Measurements from ENCODE around the gene RAPGEF4.

DNA sequence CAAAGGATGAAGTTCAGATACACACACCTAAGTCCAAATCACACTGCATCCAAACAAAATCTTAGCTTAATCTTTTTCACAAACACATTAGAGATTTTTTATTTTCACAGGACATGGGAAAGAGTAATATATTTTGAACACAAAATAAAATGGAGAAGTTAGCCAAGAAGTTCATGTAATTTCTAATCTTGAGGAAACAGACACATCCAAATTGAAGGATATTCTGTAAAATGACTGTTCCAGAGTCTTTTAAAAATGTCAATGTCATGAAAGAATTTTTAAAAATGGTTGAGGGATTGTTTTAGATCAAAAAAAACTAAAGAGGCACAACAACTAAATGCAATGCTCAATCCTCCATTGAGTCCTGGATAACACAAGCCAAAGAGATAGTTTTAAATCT is 12.4 kb upstream of the RAPGEF4 start:
- TF ChIP-seq POLR2A (IDR thresholded peaks at IDR 0.05; ENCODE audit: low read depth) = no peak
- TF ChIP-seq, protein P1, sequence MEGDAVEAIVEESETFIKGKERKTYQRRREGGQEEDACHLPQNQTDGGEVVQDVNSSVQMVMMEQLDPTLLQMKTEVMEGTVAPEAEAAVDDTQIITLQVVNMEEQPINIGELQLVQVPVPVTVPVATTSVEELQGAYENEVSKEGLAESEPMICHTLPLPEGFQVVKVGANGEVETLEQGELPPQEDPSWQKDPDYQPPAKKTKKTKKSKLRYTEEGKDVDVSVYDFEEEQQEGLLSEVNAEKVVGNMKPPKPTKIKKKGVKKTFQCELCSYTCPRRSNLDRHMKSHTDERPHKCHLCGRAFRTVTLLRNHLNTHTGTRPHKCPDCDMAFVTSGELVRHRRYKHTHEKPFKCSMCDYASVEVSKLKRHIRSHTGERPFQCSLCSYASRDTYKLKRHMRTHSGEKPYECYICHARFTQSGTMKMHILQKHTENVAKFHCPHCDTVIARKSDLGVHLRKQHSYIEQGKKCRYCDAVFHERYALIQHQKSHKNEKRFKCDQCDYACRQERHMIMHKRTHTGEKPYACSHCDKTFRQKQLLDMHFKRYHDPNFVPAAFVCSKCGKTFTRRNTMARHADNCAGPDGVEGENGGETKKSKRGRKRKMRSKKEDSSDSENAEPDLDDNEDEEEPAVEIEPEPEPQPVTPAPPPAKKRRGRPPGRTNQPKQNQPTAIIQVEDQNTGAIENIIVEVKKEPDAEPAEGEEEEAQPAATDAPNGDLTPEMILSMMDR (IDR thresholded peaks at IDR 0.05) = no peak

Data from esophagus muscularis mucosa (tissue), 3 donors.